Esophagus mucosa (tissue), 1 donor: ENCODE measurements around the gene KRTAP10-12. TPM values are rescaled to one million over a fixed set of nuclear protein-coding genes. Genes with fewer than 3 reads are reported as not detected.

Experiments
- ATAC-seq: fragments of 200-7000 bp; cut with Tn5 transposase; one replicate; pipeline ENCODE4 v1.9.1; 2020
- total RNA-seq: library from RNA; stranded (reverse); gene quantifications from one replicate; pipeline ENCODE4 v1.2.4, GENCODE V29; 2023
- donor health status: DM: yes; HTN: yes; CAD: no.

Gene KRTAP10-12
- total RNA-seq, 1 donor from 2014 or later = not detected

- no peak for ATAC-seq
Measured at GRCh38 chr21:44712203-44713028, 15.4 kb downstream of the KRTAP10-12 start.

GRCh38 chr21:44713130-44713529 lies 16.2 kb downstream of the KRTAP10-12 start:
- ATAC-seq = no peak

- ATAC-seq = no peak
Measured at GRCh38 chr21:44713846-44714245, 16.9 kb downstream of the KRTAP10-12 start.

- no peak for ATAC-seq
Measured at GRCh38 chr21:44714905-44715304, 17.9 kb downstream of the KRTAP10-12 start.

GRCh38 chr21:44716984-44717383 lies 20.0 kb downstream of the KRTAP10-12 start:
- ATAC-seq = no peak

GRCh38 chr21:44718093-44718492 lies 21.1 kb downstream of the KRTAP10-12 start:
- ATAC-seq = no peak

GRCh38 chr21:44718571-44718970 lies 21.6 kb downstream of the KRTAP10-12 start:
- ATAC-seq = no peak

GRCh38 chr21:44720170-44720569 lies 23.2 kb downstream of the KRTAP10-12 start:
- ATAC-seq = no peak

GRCh38 chr21:44722731-44723130 lies 25.8 kb downstream of the KRTAP10-12 start:
- ATAC-seq = no peak

GRCh38 chr21:44723177-44724131 lies 26.5 kb downstream of the KRTAP10-12 start:
- peak; percentile 26 for ATAC-seq

GRCh38 chr21:44724196-44724595 lies 27.2 kb downstream of the KRTAP10-12 start:
- ATAC-seq = no peak

GRCh38 chr21:44724926-44725325 lies 28.0 kb downstream of the KRTAP10-12 start:
- no peak for ATAC-seq

GRCh38 chr21:44726826-44727225 lies 29.9 kb downstream of the KRTAP10-12 start:
- no peak for ATAC-seq

GRCh38 chr21:44727321-44727720 lies 30.3 kb downstream of the KRTAP10-12 start:
- ATAC-seq = no peak

GRCh38 chr21:44727757-44728156 lies 30.8 kb downstream of the KRTAP10-12 start:
- no peak for ATAC-seq

GRCh38 chr21:44728716-44729115 lies 31.7 kb downstream of the KRTAP10-12 start:
- ATAC-seq = no peak

GRCh38 chr21:44729336-44730027 lies 32.5 kb downstream of the KRTAP10-12 start:
- ATAC-seq = no peak

GRCh38 chr21:44730028-44730395 lies 33.0 kb downstream of the KRTAP10-12 start:
- ATAC-seq = no peak

- no peak for ATAC-seq
Measured at GRCh38 chr21:44730951-44731579, 34.1 kb downstream of the KRTAP10-12 start.

GRCh38 chr21:44732263-44732662 lies 35.3 kb downstream of the KRTAP10-12 start:
- ATAC-seq = no peak

- no peak for ATAC-seq
Measured at GRCh38 chr21:44732956-44733355, 36.0 kb downstream of the KRTAP10-12 start.

- ATAC-seq = no peak
Measured at GRCh38 chr21:44734026-44734745, 37.2 kb downstream of the KRTAP10-12 start.
